CD8-positive, alpha-beta memory T cell (primary cell): ENCODE results near the gene KATNB1. TPM values are rescaled to one million over a fixed set of nuclear protein-coding genes. Genes with fewer than 3 reads are reported as not detected.

Source experiments
- CTCF ChIA-PET: fragments of 350-600 bp; sonication (Branson Sonifier 250); formaldehyde crosslinking; loops from one replicate; lab custom pipeline; 2021; ENCODE audit warnings: antibody characterized with exemption; lab: Charles Lee
- POLR2A ChIA-PET: fragments of 350-600 bp; sonication (Branson Sonifier 250); formaldehyde crosslinking; loops from one replicate; lab custom pipeline; 2021; ENCODE audit warnings: antibody characterized with exemption; lab: Charles Lee
- DNase-seq, 5 donors: peaks; one replicate each; pipeline versions ENCODE4 v3.0.0 to v3.0.0-alpha.2; 2020 to 2022; ENCODE audit warnings: mixed read lengths in 1 of 5
- H3K27ac ChIP-seq: one replicate; pipeline ENCODE4 v1.7.0; 2013; ENCODE audit warnings: low read depth, mild to moderate bottlenecking, low read length, moderate library complexity
- H3K27me3 ChIP-seq: 2 replicates; pipeline ENCODE4 v1.7.0; 2013; ENCODE audit warnings: low read length, mild to moderate bottlenecking; ENCODE audit not compliant: insufficient read depth, poor library complexity, severe bottlenecking
- H3K36me3 ChIP-seq: 2 replicates; pipeline ENCODE4 v1.7.0; 2013; ENCODE audit warnings: mild to moderate bottlenecking, low read length, moderate library complexity; ENCODE audit not compliant: insufficient read depth
- H3K4me1 ChIP-seq: 2 replicates; pipeline ENCODE4 v1.7.0; 2013; ENCODE audit warnings: mild to moderate bottlenecking, low read length, moderate library complexity; ENCODE audit not compliant: insufficient read depth
- H3K4me3 ChIP-seq: 2 replicates; pipeline ENCODE4 v1.7.0; 2013; ENCODE audit warnings: mild to moderate bottlenecking, low read length
- H3K9me3 ChIP-seq: 2 replicates; pipeline ENCODE4 v1.7.0; 2013; ENCODE audit warnings: mild to moderate bottlenecking, low read length
- H3K27ac Mint-ChIP-seq, 8 donors: one replicate each; pipeline ENCODE4 v1.8.0; 2020 to 2021; ENCODE audit warnings: mixed read lengths in 8 of 8, mild to moderate bottlenecking in 6 of 8, inconsistent platforms in 3 of 8, moderate library complexity in 3 of 8
- H3K27me3 Mint-ChIP-seq, 2 donors: one replicate each; pipeline ENCODE4 v1.8.0; 2020 to 2021; ENCODE audit warnings: mixed read lengths in 2 of 2, mild to moderate bottlenecking in 1 of 2, moderate library complexity in 1 of 2
- H3K36me3 Mint-ChIP-seq, 3 donors: one replicate each; pipeline ENCODE4 v1.8.0; 2020 to 2021; ENCODE audit warnings: mixed read lengths in 3 of 3, inconsistent platforms in 1 of 3, mild to moderate bottlenecking in 1 of 3
- H3K4me1 Mint-ChIP-seq, 3 donors: one replicate each; pipeline ENCODE4 v1.8.0; 2020 to 2021; ENCODE audit warnings: mixed read lengths in 3 of 3, inconsistent platforms in 1 of 3, mild to moderate bottlenecking in 1 of 3
- H3K4me3 Mint-ChIP-seq, 7 donors: one replicate each; pipeline ENCODE4 v1.8.0; 2020 to 2021; ENCODE audit warnings: mixed read lengths in 7 of 7, mild to moderate bottlenecking in 6 of 7, moderate library complexity in 4 of 7, inconsistent platforms in 2 of 7
- H3K9me3 Mint-ChIP-seq, 5 donors: one replicate each; pipeline ENCODE4 v1.8.0; 2020 to 2022; ENCODE audit warnings: mixed read lengths in 5 of 5, mild to moderate bottlenecking in 3 of 5, moderate library complexity in 2 of 5, inconsistent platforms in 1 of 5
- polyA plus RNA-seq: library from polyadenylated mRNA; unstranded; fragments of 300-500 nt; fragmentation: Illumina TruSeq; gene quantifications from one replicate; pipeline ENCODE4 v1.2.3, GENCODE V29; 2021
- total RNA-seq, 2 experiments: library from RNA; stranded (reverse); gene quantifications; one replicate each; pipeline ENCODE4 v1.2.3, GENCODE V29; 2021

Gene KATNB1
- total and polyA plus RNA-seq, 3 experiments from 2014 or later, result 29.7 to 53.0 (median 50.2) TPM

- Histone ChIP-seq H3K4me3 (no peak overlapping the region), H3K36me3 (no peaks in the 10 kb centered on the region), H3K9me3 (no peaks in the 10 kb centered on the region), H3K27ac (no peak overlapping the region), H3K4me1 (no peaks in the 10 kb centered on the region), H3K27me3 (no peaks in the 10 kb centered on the region)
- ChIA-PET CTCF (no interaction called here), POLR2A (no interaction called here)
- no peak overlapping the region for H3K4me3 Mint-ChIP-seq
- H3K27ac Mint-ChIP-seq, result peak overlapping the region in 2 of 8 donors; percentile 46 to 85
- H3K4me1 Mint-ChIP-seq, result peaks cover 0 to 12% (median 5%) of the 10 kb centered on the region in 3 donors
- no peaks in the 10 kb centered on the region for H3K9me3 Mint-ChIP-seq
- peak in 1 of 5 donors; percentile 44 for DNase-seq
- H3K36me3 Mint-ChIP-seq, result peaks cover 0 to 47% (median 3%) of the 10 kb centered on the region in 3 donors
- H3K27me3 Mint-ChIP-seq, result no peaks in the 10 kb centered on the region
These were observed 18.9 kb downstream of the KATNB1 start for GRCh38 chr16:57754354-57755060.

DNA sequence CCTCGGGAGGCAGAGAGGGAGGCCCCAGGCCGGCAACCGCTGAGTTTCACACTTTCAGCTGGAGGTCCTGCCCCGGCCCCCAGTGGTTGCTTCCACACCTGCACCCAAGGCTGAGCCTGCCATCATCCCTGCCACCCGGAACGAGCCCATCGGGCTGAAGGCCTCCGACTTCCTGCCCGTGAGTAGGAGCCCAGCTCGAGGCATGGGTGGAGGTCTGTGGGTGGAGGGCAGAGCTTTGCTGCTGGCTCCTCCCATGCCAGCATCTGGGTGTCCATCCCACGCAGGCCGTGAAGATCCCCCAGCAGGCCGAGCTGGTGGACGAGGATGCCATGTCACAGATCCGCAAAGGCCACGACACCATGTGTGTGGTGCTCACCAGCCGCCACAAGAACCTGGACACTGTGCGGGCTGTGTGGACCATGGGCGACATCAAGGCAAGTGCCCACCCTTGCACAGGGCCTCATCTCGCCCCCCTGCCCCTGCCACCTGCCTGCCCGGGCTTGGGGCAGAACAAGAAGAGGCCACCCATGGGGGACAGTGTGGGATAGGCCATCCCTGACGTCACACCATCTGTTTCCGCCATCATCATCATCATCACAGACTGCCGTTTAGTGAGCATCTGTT lies 19.6 kb downstream of the KATNB1 start:
- POLR2A ChIA-PET, result no interaction called here
- no peaks in the 10 kb centered on the region for H3K36me3 ChIP-seq

GRCh38 chr16:57755726-57756423 lies 20.3 kb downstream of the KATNB1 start:
- Histone ChIP-seq H3K9me3 (no peaks in the 10 kb centered on the region), H3K4me1 (no peaks in the 10 kb centered on the region), H3K27me3 (no peaks in the 10 kb centered on the region), H3K4me3 (no peak overlapping the region), H3K27ac (no peak overlapping the region), H3K36me3 (no peaks in the 10 kb centered on the region)
- peaks cover 0 to 7% (median 1%) of the 10 kb centered on the region in 3 donors for H3K4me1 Mint-ChIP-seq
- H3K4me3 Mint-ChIP-seq, result no peak overlapping the region
- H3K27me3 Mint-ChIP-seq, result no peaks in the 10 kb centered on the region
- ChIA-PET CTCF (interaction anchor here (0.8 to 3.8 kb wide), 9 partner anchors 11 to 245 kb away, joined by 3 to 17 read pairs (median 5); partner anchors contain the start of genes KATNB1, USB1 and ZNF319), POLR2A (no interaction called here)
- peak in 1 of 5 donors; percentile 43 for DNase-seq
- peaks cover 0 to 42% (median 3%) of the 10 kb centered on the region in 3 donors for H3K36me3 Mint-ChIP-seq
- H3K27ac Mint-ChIP-seq, result no peak overlapping the region
- H3K9me3 Mint-ChIP-seq, result no peaks in the 10 kb centered on the region

More for the DNA sequence above, 19.6 kb downstream of the KATNB1 start:
- no peak overlapping the region for H3K4me3 Mint-ChIP-seq
- H3K9me3 ChIP-seq, result no peaks in the 10 kb centered on the region
- no peak overlapping the region for H3K4me3 ChIP-seq
- DNase-seq, result peak in 1 of 5 donors; percentile 42
- H3K36me3 Mint-ChIP-seq, result peaks cover 0 to 44% (median 3%) of the 10 kb centered on the region in 3 donors
- no peaks in the 10 kb centered on the region for H3K27me3 Mint-ChIP-seq
- H3K27ac ChIP-seq, result no peak overlapping the region
- peaks cover 0 to 7% (median 1%) of the 10 kb centered on the region in 3 donors for H3K4me1 Mint-ChIP-seq
- H3K27ac Mint-ChIP-seq, result peak overlapping the region in 1 of 8 donors; percentile 29
- CTCF ChIA-PET, result interaction anchor here (1.6 to 3.8 kb wide), 5 partner anchors 12 to 245 kb away, joined by 4 to 17 read pairs (median 5); partner anchors contain the start of genes USB1 and ZNF319
- no peaks in the 10 kb centered on the region for H3K9me3 Mint-ChIP-seq
- H3K4me1 ChIP-seq, result no peaks in the 10 kb centered on the region
- H3K27me3 ChIP-seq, result no peaks in the 10 kb centered on the region

- H3K4me3 Mint-ChIP-seq, result no peak overlapping the region
- H3K36me3 Mint-ChIP-seq, result peaks cover 0 to 36% (median 3%) of the 10 kb centered on the region in 3 donors
- POLR2A ChIA-PET, result no interaction called here
These were observed 21.1 kb downstream of the KATNB1 start for GRCh38 chr16:57756424-57757325.

DNA sequence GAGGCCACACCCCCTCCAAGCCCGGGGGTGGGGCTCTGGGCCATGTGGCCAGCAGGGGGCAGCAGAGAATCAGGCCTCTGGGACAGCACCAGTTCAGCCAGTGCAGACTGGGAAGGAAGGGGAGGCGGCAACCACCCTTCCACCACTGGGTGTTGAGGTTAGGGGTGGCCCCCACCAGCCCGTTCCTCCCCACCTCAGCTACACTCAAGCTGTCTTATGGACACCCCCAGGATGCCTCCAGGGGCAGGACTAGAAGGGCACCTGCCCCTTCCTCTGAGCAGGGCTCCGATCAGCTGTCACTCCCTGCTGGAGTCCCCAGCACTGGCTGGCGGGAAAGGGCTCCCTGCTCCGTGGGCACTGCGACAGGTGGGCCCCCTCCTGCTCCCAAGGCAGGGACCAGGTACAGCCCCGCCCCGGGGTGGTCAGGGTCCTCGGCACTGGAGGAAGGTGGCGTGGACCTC lies 21.8 kb downstream of the KATNB1 start:
- Mint-ChIP-seq H3K36me3 (peaks cover 0 to 30% (median 1%) of the 10 kb centered on the region in 3 donors), H3K27ac (peak overlapping the region in 1 of 8 donors; percentile 50), H3K4me3 (no peak overlapping the region), H3K27me3 (no peaks in the 10 kb centered on the region), H3K9me3 (no peaks in the 10 kb centered on the region), H3K4me1 (peaks cover 0 to 7% (median 0%) of the 10 kb centered on the region in 3 donors)
- DNase-seq, result peak; percentile 78 to 91 (median 86)
- Histone ChIP-seq H3K27ac (no peak overlapping the region), H3K9me3 (no peaks in the 10 kb centered on the region), H3K4me3 (no peak overlapping the region), H3K36me3 (no peaks in the 10 kb centered on the region), H3K27me3 (no peaks in the 10 kb centered on the region), H3K4me1 (no peaks in the 10 kb centered on the region)
- POLR2A ChIA-PET, result no interaction called here
- CTCF ChIA-PET, result interaction anchor here (0.9 to 3.8 kb wide), 12 partner anchors 10 to 243 kb away, joined by 3 to 17 read pairs (median 4); partner anchors contain the start of genes KATNB1, USB1 and ZNF319

More at GRCh38 chr16:57756424-57757325, 21.1 kb downstream of the KATNB1 start:
- no peaks in the 10 kb centered on the region for H3K36me3 ChIP-seq
- no peaks in the 10 kb centered on the region for H3K4me1 ChIP-seq
- Mint-ChIP-seq H3K9me3 (no peaks in the 10 kb centered on the region), H3K27ac (no peak overlapping the region), H3K27me3 (no peaks in the 10 kb centered on the region), H3K4me1 (peaks cover 0 to 7% (median 0%) of the 10 kb centered on the region in 3 donors)
- no peaks in the 10 kb centered on the region for H3K9me3 ChIP-seq
- DNase-seq, result peak in 1 of 5 donors; percentile 44
- no peak overlapping the region for H3K4me3 ChIP-seq
- H3K27me3 ChIP-seq, result no peaks in the 10 kb centered on the region
- CTCF ChIA-PET, result interaction anchor here (0.8 to 3.8 kb wide), 12 partner anchors 9 to 244 kb away, joined by 3 to 17 read pairs (median 4); partner anchors contain the start of genes KATNB1, USB1 and ZNF319
- H3K27ac ChIP-seq, result no peak overlapping the region

- Mint-ChIP-seq H3K27ac (no peak overlapping the region), H3K4me3 (no peak overlapping the region), H3K9me3 (no peaks in the 10 kb centered on the region), H3K4me1 (peaks cover 0 to 7% (median 0%) of the 10 kb centered on the region in 3 donors), H3K27me3 (no peaks in the 10 kb centered on the region), H3K36me3 (peaks cover 0 to 27% (median 1%) of the 10 kb centered on the region in 3 donors)
- no peaks in the 10 kb centered on the region for H3K4me1 ChIP-seq
- POLR2A ChIA-PET, result no interaction called here
- no peaks in the 10 kb centered on the region for H3K27me3 ChIP-seq
- H3K4me3 ChIP-seq, result no peak overlapping the region
- CTCF ChIA-PET, result interaction anchor here (0.7 to 3.8 kb wide), 10 partner anchors 9 to 182 kb away, joined by 3 to 17 read pairs (median 4); partner anchors contain the start of gene KATNB1
- H3K27ac ChIP-seq, result no peak overlapping the region
- DNase-seq, result peak in 1 of 5 donors; percentile 38
- H3K36me3 ChIP-seq, result no peaks in the 10 kb centered on the region
- H3K9me3 ChIP-seq, result no peaks in the 10 kb centered on the region
These were observed 22.3 kb downstream of the KATNB1 start for GRCh38 chr16:57757883-57758282.
